IMR-90 (cell line): ENCODE results near the gene RGS19. TPM values are rescaled to one million over a fixed set of nuclear protein-coding genes. Genes with fewer than 3 reads are reported as not detected.

Source experiments
- CEBPB ChIP-seq: IDR thresholded peaks from 2 replicates; pipeline ENCODE4 v1.6.1; 2012; ENCODE audit warnings: low read depth, low read length, improper control_type of control experiment
- FOS ChIP-seq: fragments of 150-350 bp; IDR thresholded peaks from 2 replicates; pipeline ENCODE4 v1.6.1; 2016; ENCODE audit warnings: low read depth, low read length
- MAZ ChIP-seq: IDR thresholded peaks from 2 replicates; pipeline ENCODE4 v1.6.1; 2012; ENCODE audit warnings: low read depth, mild to moderate bottlenecking, low read length, improper control_type of control experiment, moderate library complexity, borderline replicate concordance
- NFE2L2 ChIP-seq: fragments of 150-350 bp; IDR thresholded peaks from 2 replicates; pipeline ENCODE4 v1.6.1; 2016; ENCODE audit warnings: low read depth, mild to moderate bottlenecking, low read length
- RCOR1 ChIP-seq: IDR thresholded peaks from 2 replicates; pipeline ENCODE4 v1.6.1; 2012; ENCODE audit warnings: mild to moderate bottlenecking, low read length, improper control_type of control experiment; ENCODE audit not compliant: insufficient replicate concordance
- RFX5 ChIP-seq: IDR thresholded peaks from 2 replicates; pipeline ENCODE4 v1.8.0; 2012; ENCODE audit warnings: low read depth, mild to moderate bottlenecking, low read length, moderate library complexity
- polyA plus RNA-seq, 3 experiments: library from polyadenylated mRNA; depleted of rRNA; stranded (reverse); fragments of >200 nt; gene quantifications; 2 replicates each; pipeline ENCODE4 v1.2.3, GENCODE V29; 2012; ENCODE audit warnings: low replicate concordance in 1 of 3
- total RNA-seq: library from RNA; depleted of rRNA; stranded (reverse); fragments of >200 nt; gene quantifications from 2 replicates; pipeline ENCODE4 v1.2.3, GENCODE V29; 2012
- TF ChIP-seq, protein P1 (sequence below): fragments of 150-350 bp; IDR thresholded peaks from 2 replicates; pipeline ENCODE4 v1.6.1; 2017; ENCODE audit warnings: mild to moderate bottlenecking, antibody characterized with exemption, low read length, low read depth

The RGS19 gene
- total and polyA plus RNA-seq, 2 of the 4 experiments (the other 2 are of a cell fraction), result 7.7 to 17.5 TPM

DNA sequence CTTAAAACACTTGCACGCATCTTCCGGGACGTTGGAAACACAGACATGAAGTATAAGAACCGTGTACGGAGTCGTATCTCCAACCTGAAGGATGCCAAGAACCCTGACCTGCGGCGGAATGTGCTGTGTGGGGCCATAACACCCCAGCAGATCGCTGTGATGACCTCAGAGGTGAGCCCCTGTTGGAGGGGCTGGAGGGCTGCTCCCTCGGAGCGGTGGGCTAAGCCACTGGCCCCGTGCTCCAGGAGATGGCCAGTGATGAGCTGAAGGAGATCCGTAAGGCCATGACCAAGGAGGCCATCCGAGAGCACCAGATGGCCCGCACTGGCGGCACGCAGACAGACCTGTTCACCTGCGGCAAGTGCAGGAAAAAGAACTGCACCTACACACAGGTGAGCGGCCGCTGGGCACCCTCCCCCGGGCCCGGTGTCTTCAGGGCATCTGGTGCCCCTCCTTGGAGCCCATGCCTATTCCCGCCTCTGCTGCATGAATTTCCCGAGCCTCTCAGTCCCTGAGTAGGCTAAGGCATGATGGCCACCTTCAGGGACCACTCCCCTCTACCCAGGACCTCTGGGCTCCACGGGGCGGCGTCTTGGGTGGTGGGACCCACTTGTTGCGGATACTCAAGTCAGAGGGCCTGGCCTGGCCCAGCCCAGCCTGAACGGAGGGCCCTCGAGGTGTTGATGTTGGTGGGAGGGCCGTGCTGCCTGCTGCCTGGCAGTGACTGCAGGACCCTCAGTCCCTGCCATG lies 8.9 kb downstream of the RGS19 start (continued):
- TF ChIP-seq, protein P1, sequence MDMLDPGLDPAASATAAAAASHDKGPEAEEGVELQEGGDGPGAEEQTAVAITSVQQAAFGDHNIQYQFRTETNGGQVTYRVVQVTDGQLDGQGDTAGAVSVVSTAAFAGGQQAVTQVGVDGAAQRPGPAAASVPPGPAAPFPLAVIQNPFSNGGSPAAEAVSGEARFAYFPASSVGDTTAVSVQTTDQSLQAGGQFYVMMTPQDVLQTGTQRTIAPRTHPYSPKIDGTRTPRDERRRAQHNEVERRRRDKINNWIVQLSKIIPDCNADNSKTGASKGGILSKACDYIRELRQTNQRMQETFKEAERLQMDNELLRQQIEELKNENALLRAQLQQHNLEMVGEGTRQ, result no peak
- no peak for TF ChIP-seq NFE2L2
- TF ChIP-seq MAZ, result no peak
- no peak for TF ChIP-seq RCOR1
- no peak for TF ChIP-seq RFX5
- TF ChIP-seq FOS, result no peak
- TF ChIP-seq CEBPB, result no peak
